HepG2 (cell line): Measurements from ENCODE around the gene IL17RC. TPM values are rescaled to one million over a fixed set of nuclear protein-coding genes. Genes with fewer than 3 reads are reported as not detected.

Experiments
- CENPT ChIP-seq: sonication (generic); formaldehyde crosslinking; IDR thresholded peaks from 2 replicates; pipeline ENCODE4 v1.8.0; 2022; ENCODE audit warnings: low read depth, mild to moderate bottlenecking, moderate library complexity, missing genetic modification reagents
- GTF3A ChIP-seq: sonication (generic); formaldehyde crosslinking; conservative IDR thresholded peaks from 2 replicates; pipeline ENCODE4 v1.4.0; 2020; ENCODE audit warnings: mild to moderate bottlenecking, missing genetic modification reagents
- SALL1 ChIP-seq: sonication (generic); formaldehyde crosslinking; IDR thresholded peaks from 2 replicates; pipeline ENCODE4 v1.8.0; 2022; ENCODE audit warnings: mild to moderate bottlenecking, missing genetic modification reagents
- SMAD9 ChIP-seq: sonication (generic); formaldehyde crosslinking; IDR thresholded peaks from 2 replicates; pipeline ENCODE4 v1.5.1; 2020; ENCODE audit warnings: mild to moderate bottlenecking, missing genetic modification reagents
- TCF12 ChIP-seq, 2 experiments: fragments of 450-650 bp in 1 of 2; sonication (generic) in 1 of 2; formaldehyde crosslinking in 1 of 2; IDR thresholded peaks; 2 replicates each; pipeline versions ENCODE4 v1.6.1 to v1.8.0; 2017 to 2022; ENCODE audit warnings: antibody characterized with exemption in 1 of 2, mild to moderate bottlenecking in 1 of 2, missing genetic modification reagents in 1 of 2, moderate library complexity in 1 of 2
- TOPORS ChIP-seq: sonication (generic); formaldehyde crosslinking; IDR thresholded peaks from 2 replicates; pipeline ENCODE4 v1.8.0; 2023; ENCODE audit warnings: mild to moderate bottlenecking, missing genetic modification reagents
- ZNF350 ChIP-seq: sonication (generic); formaldehyde crosslinking; IDR thresholded peaks from 2 replicates; pipeline ENCODE4 v1.4.0; 2020; ENCODE audit warnings: mild to moderate bottlenecking, low read depth, missing genetic modification reagents, borderline replicate concordance
- polyA plus RNA-seq, 8 experiments: library from polyadenylated mRNA; depleted of rRNA in 3 of 8; stranded (reverse) in 7 of 8; unstranded in 1 of 8; fragments of >200 nt; fragmentation: Illumina TruSeq in 4 of 8; extraction: Trizol in 4 of 8; gene quantifications; 2 replicates each; pipeline versions ENCODE4 v1.2.1 to v1.2.3, GENCODE V29; 2011 to 2016; ENCODE audit warnings: low read depth in 4 of 8, missing spikeins in 1 of 8, mixed read lengths in 1 of 8; ENCODE audit not compliant: insufficient read depth in 1 of 8
- total RNA-seq, 5 experiments: library from RNA; depleted of rRNA; stranded (reverse); fragments of >200 nt; fragmentation: Illumina TruSeq; extraction: Trizol; gene quantifications; 2 replicates each; pipeline ENCODE4 v1.2.3, GENCODE V29; 2016; ENCODE audit warnings: low read depth in 1 of 5
- TF ChIP-seq, protein P1 (sequence below): sonication (generic); formaldehyde crosslinking; IDR thresholded peaks from 2 replicates; pipeline ENCODE4 v1.9.0; 2021; ENCODE audit warnings: missing genetic modification reagents, borderline replicate concordance
- TF ChIP-seq, protein P2 (sequence below): sonication (generic); formaldehyde crosslinking; IDR thresholded peaks from 2 replicates; pipeline ENCODE4 v1.4.0; 2020; ENCODE audit warnings: missing genetic modification reagents, mild to moderate bottlenecking, borderline replicate concordance
- TF ChIP-seq, protein P3 (sequence below): fragments of 450-650 bp; IDR thresholded peaks from 2 replicates; pipeline ENCODE4 v1.6.1; 2017
- TF ChIP-seq, protein P4 (sequence below): sonication (generic); formaldehyde crosslinking; IDR thresholded peaks from 2 replicates; pipeline ENCODE4 v1.4.0; 2020; ENCODE audit warnings: mild to moderate bottlenecking, missing genetic modification reagents
- TF ChIP-seq, protein P5 (sequence below): sonication (generic); formaldehyde crosslinking; IDR thresholded peaks from 2 replicates; pipeline ENCODE4 v1.5.1; 2020; ENCODE audit warnings: mild to moderate bottlenecking, missing genetic modification reagents, borderline replicate concordance
- TF ChIP-seq, protein P6 (sequence below): sonication (generic); formaldehyde crosslinking; IDR thresholded peaks from 2 replicates; pipeline ENCODE4 v1.5.1; 2020; ENCODE audit warnings: missing genetic modification reagents, mild to moderate bottlenecking, borderline replicate concordance

IL17RC gene
- total and polyA plus RNA-seq, 2 of the 13 experiments (the other 11 are each of a cell fraction or from before 2014, with no cell fraction given), result 20.7 to 24.0 TPM

DNA sequence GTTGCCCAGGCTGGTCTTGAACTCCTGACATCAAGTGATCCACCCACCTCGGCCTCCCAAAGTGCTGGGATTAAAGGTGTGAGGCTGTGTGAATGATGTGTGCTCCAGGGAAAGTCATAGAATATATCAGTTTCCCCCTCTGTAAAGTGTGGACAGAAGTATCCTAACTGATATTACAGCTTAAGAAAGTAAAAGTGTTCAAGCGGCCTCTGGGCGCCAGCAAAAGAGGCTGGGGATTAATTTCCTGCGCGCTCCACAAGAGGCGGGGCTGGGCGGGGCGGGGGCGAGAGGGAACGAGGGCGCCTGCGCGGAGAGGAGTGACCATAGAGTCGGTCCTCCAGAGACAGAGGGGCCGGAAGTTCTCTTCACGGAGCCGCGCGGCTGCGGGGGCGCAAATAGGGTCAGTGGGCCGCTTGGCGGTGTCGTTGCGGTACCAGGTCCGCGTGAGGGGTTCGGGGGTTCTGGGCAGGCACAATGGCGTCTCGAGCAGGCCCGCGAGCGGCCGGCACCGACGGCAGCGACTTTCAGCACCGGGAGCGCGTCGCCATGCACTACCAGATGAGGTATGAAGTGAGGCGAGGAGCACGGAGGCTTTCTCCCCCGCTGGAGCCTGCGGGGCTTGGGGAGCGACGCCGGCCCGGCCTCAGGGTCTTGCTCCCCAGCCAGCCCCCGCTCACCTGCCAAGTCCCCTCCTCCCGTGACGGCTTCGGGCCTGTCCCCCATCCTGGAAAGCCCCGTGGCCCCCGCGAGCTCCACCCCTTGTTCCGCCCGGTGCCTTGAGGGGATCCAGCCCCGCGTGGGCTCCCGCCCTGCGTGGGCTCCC lies 26.4 kb upstream of the IL17RC start, which contains the start of gene JAGN1 (continued):
- TF ChIP-seq, protein P1, sequence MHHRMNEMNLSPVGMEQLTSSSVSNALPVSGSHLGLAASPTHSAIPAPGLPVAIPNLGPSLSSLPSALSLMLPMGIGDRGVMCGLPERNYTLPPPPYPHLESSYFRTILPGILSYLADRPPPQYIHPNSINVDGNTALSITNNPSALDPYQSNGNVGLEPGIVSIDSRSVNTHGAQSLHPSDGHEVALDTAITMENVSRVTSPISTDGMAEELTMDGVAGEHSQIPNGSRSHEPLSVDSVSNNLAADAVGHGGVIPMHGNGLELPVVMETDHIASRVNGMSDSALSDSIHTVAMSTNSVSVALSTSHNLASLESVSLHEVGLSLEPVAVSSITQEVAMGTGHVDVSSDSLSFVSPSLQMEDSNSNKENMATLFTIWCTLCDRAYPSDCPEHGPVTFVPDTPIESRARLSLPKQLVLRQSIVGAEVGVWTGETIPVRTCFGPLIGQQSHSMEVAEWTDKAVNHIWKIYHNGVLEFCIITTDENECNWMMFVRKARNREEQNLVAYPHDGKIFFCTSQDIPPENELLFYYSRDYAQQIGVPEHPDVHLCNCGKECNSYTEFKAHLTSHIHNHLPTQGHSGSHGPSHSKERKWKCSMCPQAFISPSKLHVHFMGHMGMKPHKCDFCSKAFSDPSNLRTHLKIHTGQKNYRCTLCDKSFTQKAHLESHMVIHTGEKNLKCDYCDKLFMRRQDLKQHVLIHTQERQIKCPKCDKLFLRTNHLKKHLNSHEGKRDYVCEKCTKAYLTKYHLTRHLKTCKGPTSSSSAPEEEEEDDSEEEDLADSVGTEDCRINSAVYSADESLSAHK, result no peak
- TF ChIP-seq, protein P2, sequence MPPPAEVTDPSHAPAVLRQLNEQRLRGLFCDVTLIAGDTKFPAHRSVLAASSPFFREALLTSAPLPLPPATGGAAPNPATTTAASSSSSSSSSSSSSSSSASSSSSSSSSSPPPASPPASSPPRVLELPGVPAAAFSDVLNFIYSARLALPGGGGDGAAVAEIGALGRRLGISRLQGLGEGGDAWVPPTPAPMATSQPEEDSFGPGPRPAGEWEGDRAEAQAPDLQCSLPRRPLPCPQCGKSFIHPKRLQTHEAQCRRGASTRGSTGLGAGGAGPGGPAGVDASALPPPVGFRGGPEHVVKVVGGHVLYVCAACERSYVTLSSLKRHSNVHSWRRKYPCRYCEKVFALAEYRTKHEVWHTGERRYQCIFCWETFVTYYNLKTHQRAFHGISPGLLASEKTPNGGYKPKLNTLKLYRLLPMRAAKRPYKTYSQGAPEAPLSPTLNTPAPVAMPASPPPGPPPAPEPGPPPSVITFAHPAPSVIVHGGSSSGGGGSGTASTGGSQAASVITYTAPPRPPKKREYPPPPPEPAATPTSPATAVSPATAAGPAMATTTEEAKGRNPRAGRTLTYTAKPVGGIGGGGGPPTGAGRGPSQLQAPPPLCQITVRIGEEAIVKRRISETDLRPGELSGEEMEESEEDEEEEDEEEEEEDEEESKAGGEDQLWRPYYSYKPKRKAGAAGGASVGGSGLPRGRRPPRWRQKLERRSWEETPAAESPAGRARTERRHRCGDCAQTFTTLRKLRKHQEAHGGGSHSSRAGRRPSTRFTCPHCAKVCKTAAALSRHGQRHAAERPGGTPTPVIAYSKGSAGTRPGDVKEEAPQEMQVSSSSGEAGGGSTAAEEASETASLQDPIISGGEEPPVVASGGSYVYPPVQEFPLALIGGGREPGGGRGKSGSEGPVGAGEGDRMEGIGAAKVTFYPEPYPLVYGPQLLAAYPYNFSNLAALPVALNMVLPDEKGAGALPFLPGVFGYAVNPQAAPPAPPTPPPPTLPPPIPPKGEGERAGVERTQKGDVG (CRISPR knock-in tag), result peak; percentile 59; the same call in 1 of the 2 replicates
- TF ChIP-seq ZNF350 (CRISPR knock-in tag), result peak; percentile 78; the same call in 1 of the 2 replicates
- TF ChIP-seq CENPT, result peak; percentile 64; the same call in 1 of the 2 replicates
- TF ChIP-seq, protein P3, sequence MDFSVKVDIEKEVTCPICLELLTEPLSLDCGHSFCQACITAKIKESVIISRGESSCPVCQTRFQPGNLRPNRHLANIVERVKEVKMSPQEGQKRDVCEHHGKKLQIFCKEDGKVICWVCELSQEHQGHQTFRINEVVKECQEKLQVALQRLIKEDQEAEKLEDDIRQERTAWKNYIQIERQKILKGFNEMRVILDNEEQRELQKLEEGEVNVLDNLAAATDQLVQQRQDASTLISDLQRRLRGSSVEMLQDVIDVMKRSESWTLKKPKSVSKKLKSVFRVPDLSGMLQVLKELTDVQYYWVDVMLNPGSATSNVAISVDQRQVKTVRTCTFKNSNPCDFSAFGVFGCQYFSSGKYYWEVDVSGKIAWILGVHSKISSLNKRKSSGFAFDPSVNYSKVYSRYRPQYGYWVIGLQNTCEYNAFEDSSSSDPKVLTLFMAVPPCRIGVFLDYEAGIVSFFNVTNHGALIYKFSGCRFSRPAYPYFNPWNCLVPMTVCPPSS, result no peak
- TF ChIP-seq, protein P4, sequence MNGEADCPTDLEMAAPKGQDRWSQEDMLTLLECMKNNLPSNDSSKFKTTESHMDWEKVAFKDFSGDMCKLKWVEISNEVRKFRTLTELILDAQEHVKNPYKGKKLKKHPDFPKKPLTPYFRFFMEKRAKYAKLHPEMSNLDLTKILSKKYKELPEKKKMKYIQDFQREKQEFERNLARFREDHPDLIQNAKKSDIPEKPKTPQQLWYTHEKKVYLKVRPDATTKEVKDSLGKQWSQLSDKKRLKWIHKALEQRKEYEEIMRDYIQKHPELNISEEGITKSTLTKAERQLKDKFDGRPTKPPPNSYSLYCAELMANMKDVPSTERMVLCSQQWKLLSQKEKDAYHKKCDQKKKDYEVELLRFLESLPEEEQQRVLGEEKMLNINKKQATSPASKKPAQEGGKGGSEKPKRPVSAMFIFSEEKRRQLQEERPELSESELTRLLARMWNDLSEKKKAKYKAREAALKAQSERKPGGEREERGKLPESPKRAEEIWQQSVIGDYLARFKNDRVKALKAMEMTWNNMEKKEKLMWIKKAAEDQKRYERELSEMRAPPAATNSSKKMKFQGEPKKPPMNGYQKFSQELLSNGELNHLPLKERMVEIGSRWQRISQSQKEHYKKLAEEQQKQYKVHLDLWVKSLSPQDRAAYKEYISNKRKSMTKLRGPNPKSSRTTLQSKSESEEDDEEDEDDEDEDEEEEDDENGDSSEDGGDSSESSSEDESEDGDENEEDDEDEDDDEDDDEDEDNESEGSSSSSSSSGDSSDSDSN (CRISPR knock-in tag), result peak; percentile 93
- TF ChIP-seq GTF3A (CRISPR knock-in tag), result no peak
- TF ChIP-seq TOPORS (CRISPR knock-in tag), result no peak
- TF ChIP-seq, protein P5, sequence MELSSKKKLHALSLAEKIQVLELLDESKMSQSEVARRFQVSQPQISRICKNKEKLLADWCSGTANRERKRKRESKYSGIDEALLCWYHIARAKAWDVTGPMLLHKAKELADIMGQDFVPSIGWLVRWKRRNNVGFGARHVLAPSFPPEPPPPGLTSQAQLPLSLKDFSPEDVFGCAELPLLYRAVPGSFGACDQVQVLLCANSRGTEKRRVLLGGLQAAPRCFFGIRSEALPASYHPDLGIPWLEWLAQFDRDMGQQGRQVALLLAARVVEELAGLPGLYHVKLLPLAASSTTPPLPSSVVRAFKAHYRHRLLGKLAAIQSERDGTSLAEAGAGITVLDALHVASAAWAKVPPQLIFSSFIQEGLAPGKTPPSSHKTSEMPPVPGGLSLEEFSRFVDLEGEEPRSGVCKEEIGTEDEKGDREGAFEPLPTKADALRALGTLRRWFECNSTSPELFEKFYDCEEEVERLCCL (CRISPR knock-in tag), result peak; percentile 68; the same call in 1 of the 2 replicates
- TF ChIP-seq SALL1, result peak; percentile 88
- no peak for TF ChIP-seq SMAD9
- TF ChIP-seq, protein P6, sequence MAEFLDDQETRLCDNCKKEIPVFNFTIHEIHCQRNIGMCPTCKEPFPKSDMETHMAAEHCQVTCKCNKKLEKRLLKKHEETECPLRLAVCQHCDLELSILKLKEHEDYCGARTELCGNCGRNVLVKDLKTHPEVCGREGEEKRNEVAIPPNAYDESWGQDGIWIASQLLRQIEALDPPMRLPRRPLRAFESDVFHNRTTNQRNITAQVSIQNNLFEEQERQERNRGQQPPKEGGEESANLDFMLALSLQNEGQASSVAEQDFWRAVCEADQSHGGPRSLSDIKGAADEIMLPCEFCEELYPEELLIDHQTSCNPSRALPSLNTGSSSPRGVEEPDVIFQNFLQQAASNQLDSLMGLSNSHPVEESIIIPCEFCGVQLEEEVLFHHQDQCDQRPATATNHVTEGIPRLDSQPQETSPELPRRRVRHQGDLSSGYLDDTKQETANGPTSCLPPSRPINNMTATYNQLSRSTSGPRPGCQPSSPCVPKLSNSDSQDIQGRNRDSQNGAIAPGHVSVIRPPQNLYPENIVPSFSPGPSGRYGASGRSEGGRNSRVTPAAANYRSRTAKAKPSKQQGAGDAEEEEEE (CRISPR knock-in tag), result no peak; the same call in 1 of the 2 replicates
- TF ChIP-seq TCF12 (IDR thresholded peaks at IDR 0.05), result no peak
- peak; percentile 80; the same call in 1 of the 2 replicates for TF ChIP-seq TCF12 (CRISPR knock-in tag; IDR thresholded peaks at IDR 0.05)
